ENCODE measurements around the gene FAM216A.
A peak's percentile ranks its signal among the peaks of the same experiment; 100 is the strongest.
"Not testable (repeated sequence)": the region's sequence is repeated elsewhere in the genome, so short reads cannot be mapped to it uniquely, and the experiment has no call there.

Gene FAM216A

GRCh38 chr12:110498984-110499706, 30.5 kb downstream of the FAM216A start:
- no peak for DNase-seq (ENCODE audit: low spot score)

GRCh38 chr12:110501399-110501751, 32.7 kb downstream of the FAM216A start:
- DNase-seq (ENCODE audit: low spot score) = peak; percentile 35

GRCh38 chr12:110501752-110502738, 33.4 kb downstream of the FAM216A start, which contains the start of the genes RAD9B and VPS29:
TSS of gene RAD9B (plus strand) at chr12:110502331. CDS start at chr12:110502338, 7 bp downstream.
TSS of gene VPS29 (minus strand) at chr12:110502111. CDS start at chr12:110502051, 60 bp downstream.
- DNase-seq (ENCODE audit: low spot score) = peak; percentile 96

DNA sequence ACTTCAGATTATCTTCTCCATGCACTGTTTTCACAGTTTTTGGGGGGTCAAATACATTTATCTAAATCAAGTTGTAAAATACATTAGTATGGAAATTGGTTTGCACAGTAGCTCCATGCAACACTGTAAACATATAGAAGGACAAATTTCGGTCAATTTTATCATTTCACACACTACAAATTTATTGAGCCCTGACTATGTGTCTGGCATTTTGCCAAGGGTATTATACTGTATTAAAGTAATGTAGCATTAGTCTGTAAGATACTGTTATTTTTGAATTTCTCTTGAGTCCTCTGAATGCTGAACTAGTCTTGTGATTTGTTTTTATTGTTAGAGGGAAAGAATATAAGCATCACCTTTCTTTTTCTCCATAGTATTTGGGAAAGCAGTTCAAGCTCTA, 34.8 kb downstream of the FAM216A start:
- no peak for DNase-seq (ENCODE audit: low spot score)

DNA sequence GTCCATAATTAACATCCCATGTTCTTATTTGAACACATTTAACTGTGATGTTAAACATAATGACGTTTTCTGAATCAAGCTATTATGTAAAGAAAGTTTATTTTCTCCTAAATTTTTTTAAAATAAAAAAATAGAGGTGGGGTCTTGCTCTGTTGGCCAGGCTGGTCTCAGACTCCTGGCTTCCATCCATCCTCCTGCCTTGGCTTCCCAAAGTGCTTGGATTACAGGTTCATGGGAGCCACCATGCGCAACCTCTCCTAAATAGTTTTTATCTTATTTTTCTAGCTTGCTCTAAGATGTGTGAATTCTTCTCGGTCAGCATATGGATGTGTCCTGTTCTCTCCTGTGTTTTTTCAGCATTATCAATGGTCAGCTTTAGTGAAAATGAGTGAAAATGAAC, 36.7 kb downstream of the FAM216A start:
- DNase-seq (ENCODE audit: low spot score) = no peak

DNA sequence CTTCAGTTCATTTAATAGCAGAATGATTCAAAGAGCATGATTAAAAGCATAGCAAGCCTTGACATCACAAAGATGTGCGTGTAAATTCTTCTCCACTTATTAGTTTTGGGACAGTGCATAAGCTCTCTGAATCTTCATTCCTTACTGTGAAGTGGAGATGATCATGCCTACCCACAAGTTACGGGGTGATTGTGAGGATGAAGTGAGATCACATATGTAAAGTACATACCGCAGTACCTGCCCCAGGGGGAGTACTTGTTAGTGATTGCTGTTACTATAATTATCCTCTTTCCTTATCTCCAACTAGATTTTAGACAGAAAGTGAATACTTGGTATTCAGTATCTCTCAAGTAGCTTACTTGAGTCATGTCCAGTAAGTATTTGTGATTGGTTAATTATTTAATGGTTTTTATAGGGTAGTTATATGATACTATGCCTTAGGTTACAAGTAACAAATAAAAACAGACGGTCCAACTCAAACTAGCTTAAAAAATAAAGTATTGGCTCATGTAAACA, 39.5 kb downstream of the FAM216A start:
- DNase-seq (ENCODE audit: low spot score) = no peak

- no peak for DNase-seq (ENCODE audit: low spot score)
These were observed 45.2 kb downstream of the FAM216A start for GRCh38 chr12:110513842-110514241.

DNA sequence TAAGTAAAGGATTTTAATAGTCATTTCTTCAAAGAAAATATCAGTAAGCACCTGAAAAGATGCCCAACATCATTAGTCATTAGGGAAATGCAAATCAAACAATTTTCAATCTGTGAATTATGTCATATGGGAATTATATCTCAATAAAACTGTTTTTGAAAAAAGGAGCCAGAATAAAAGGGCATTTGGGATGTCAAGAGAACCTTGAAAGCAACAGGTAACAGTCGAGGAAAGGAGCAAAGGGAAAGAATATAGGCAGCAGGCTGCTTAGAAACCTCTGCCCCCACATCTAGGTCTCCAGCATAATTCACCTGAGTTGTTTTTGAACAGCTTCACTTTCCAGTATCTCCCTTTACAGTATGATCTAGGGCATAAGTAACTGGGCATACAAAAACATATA, 45.7 kb downstream of the FAM216A start:
- no peak for DNase-seq (ENCODE audit: low spot score)

DNA sequence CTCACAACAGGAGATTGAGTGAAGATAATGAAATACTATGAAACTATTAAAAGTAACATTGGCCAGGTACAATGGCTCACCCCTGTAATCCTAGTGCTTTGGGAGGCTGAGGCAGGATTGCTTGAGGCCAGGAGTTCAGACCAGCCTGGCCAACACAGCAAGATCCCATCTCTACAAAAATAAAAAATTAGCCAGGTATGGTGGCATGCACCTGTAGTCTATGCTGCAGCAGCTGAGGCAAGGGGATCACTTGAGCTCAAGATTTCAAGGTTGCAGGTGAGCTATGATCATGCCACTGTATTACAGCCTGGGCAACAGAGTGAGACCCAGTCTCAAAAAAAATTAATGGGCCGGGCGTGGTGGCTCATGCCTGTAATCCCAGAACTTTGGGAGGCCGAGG, 48.4 kb downstream of the FAM216A start:
- DNase-seq (ENCODE audit: low spot score) = no peak

DNA sequence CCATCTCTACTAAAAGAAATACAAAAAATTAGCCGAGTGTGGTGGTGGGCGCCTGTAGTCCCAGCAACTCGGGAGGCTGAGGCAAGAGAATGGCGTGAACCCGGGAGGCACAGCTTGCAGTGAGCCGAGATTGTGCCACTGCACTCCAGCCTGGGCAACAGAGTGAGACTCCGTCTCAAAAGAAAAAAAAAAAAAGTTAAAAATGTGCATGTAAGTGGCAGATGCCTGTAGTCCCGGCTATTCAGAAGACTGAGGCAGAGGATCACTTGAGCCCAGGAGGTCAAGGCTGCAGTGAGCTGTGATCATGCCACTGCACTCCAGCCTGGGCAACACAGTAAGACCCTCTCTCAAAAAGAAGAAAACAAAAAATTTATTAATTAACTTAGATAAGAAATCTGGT, 49.4 kb downstream of the FAM216A start:
- DNase-seq (ENCODE audit: low spot score) = not testable (repeated sequence)

- DNase-seq (ENCODE audit: low spot score) = not testable (repeated sequence)
These were observed 52.4 kb downstream of the FAM216A start for GRCh38 chr12:110520876-110521712.

GRCh38 chr12:110528277-110528839, 59.7 kb downstream of the FAM216A start:
- no peak for DNase-seq (ENCODE audit: low spot score)

- DNase-seq (ENCODE audit: low spot score) = no peak
These were observed 61.9 kb downstream of the FAM216A start for GRCh38 chr12:110530511-110530910.

DNA sequence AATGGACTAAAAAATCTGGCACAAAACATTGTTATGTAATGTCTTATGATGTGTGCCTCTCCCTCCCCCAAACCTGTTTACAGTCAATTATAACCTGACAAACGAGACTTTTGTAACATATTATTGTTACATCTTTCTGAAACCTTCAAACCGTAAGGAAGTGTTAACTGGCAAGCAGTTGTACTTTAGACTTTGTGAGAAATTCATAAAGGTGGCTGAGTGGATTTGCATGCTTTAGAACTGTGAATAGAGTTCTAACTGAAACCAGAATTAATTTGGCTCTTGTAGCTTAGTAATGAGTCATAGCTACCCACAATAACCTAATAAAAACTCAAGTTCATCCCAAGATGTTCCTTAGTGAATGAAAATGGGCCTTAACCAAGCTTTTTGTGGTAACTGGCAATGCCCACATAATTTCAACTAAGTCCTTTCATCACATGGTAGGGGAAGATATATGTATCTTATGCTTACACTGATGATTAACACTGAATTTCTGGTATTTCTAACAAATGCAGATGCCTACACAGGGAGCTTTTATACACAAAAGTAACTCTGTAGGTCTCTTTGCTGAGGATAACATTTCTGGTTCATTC, 63.2 kb downstream of the FAM216A start:
- DNase-seq (ENCODE audit: low spot score) = no peak

DNA sequence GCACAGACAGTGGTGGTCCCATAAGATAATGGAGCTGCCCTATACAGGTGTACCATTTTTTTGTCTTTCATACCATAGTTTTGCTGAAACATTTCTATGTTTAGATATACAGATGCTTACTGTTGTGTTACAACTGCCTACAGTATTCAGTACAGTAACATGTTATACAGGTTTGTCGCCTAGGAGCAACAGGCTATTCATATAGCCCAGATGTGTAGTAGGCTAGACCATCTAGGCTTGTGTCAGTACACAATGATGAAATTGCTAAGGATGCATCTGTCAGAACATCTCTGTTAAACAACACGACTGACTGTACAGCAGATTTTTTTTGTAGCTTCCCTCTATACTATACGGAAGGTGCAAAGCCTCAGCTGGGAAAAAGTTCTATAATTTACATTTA, 64.0 kb downstream of the FAM216A start:
- DNase-seq (ENCODE audit: low spot score) = no peak

DNA sequence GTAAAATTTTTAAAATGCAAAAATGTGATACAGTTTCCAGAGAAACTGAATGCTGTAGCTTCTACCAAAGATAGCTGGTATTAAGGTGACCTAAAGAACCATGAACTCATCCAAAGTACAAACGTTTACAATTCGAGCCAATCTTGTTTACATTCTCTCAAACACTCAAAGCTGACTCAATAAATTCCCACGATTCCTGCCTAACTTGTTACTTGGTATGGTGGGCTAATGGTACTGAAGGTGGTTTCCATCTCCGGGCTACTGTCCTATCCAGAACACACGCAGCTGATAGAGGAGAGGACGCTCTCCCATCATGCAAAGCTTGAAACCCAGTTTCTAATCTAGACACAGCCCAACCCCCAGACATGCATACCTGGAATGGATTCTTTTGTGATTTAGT, 65.0 kb downstream of the FAM216A start:
- DNase-seq (ENCODE audit: low spot score) = no peak

GRCh38 chr12:110534811-110535210, 66.2 kb downstream of the FAM216A start:
- DNase-seq (ENCODE audit: low spot score) = no peak

DNA sequence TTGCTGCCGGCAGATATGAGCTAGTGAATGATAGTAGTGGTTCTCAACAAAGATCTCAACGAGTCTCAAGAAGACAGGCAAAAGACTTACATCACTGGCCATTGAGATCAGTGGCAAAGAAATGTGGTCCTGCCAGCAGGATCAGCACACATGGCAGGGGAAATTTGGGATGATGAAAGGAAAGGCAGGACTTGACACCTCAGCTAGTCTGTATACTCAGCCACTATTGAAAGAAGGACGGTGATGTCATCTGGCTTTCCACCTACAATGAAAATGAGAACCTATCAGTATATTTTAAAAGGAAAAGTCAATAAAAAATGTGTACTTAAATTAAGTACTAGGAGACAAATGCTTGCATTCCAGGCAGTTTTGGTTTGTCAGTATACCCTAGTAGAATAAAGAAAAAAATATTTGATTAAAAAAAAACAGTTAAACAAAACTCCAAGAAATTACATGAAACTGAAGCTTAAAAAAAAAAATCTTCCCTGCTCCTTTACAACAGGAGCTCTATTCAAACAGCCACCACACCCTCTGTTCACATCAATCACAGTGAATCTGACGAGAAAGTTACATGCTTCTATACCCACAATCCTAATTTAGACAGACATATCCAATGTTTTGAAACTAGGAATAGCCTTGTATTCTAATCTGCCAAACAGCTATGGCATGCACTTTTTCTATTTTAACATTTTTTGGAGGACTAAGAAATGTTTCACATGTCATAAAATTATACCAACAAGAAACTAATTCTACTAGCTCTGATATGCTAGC, 68.4 kb downstream of the FAM216A start:
- no peak for DNase-seq (ENCODE audit: low spot score)

DNA sequence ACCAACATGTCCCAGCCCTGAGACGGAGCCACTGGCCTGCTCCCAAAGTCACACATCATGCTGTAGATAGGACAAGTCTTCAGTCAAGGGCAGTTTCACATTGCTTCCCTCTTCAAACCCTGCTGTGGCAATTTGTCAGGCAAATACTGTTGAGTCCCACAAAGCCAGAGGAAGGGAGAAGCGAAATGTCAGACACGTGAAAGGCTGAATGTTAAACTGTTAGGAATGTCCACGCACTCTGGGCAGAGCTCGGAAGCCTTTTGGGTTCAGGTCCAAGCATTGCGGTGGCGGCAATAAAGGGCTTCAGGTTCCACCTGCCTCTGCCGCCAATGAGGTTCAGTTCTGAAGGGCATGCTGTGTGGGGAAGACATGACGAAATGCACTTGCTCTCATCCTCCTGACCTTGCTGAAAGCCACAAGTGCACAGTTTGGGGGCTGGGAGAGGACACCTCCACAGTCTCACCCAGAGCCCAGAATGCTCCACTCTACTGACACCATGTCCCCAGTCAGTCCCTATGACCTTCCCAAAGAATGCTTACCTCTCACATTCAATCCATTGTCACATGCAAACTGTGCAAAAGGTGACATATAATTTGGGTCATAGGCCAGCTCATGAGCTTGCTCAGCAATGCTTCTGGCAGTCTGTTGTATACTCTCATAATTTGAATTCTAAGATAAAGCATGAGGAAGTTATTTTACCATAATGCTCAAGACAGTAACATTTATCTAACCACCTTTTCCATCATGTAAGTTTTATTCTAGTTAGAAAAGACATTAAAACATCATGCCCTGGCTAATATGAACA, 69.2 kb downstream of the FAM216A start:
- no peak for DNase-seq (ENCODE audit: low spot score)
